Ascending aorta (tissue), 2 donors: ENCODE measurements around the gene KDM5B. TPM values are rescaled to one million over a fixed set of nuclear protein-coding genes. Genes with fewer than 3 reads are reported as not detected.
"Not testable (repeated sequence)": the region's sequence is repeated elsewhere in the genome, so short reads cannot be mapped to it uniquely, and the experiment has no call there.

Experiments used
- DNase-seq, 2 donors: peaks; one replicate each; pipeline ENCODE4 v3.0.0-alpha.2; 2019; ENCODE audit warnings: low spot score in 2 of 2
- H3K27ac ChIP-seq, 2 donors: fragments of 200-600 bp; sonication (generic); one replicate each; pipeline ENCODE4 v1.5.1; 2016 to 2017; ENCODE audit warnings: mild to moderate bottlenecking in 1 of 2
- H3K27me3 ChIP-seq: fragments of 200-600 bp; sonication (generic); one replicate; pipeline ENCODE4 v1.5.1; 2017
- H3K36me3 ChIP-seq, 2 donors: fragments of 200-600 bp; sonication (generic); one replicate each; pipeline ENCODE4 v1.5.1; 2016
- H3K4me1 ChIP-seq, 2 donors: fragments of 200-600 bp; sonication (generic); one replicate each; pipeline ENCODE4 v1.5.1; 2016 to 2017; ENCODE audit warnings: mild to moderate bottlenecking in 1 of 2
- H3K4me3 ChIP-seq, 2 donors: fragments of 200-600 bp; sonication (generic); one replicate each; pipeline ENCODE4 v1.5.1; 2016 to 2017; ENCODE audit warnings: mild to moderate bottlenecking in 1 of 2
- H3K9me3 ChIP-seq, 2 donors: fragments of 200-600 bp; sonication (generic); one replicate each; pipeline ENCODE4 v1.5.1; 2016
- intact Hi-C: fragments of 100-400 bp; cut with DNase I; formaldehyde crosslinking; loops from one replicate; pipeline ENCODE4 v1.15.1; 2023
- total RNA-seq: library from RNA; depleted of rRNA; stranded (reverse); fragments of >200 nt; gene quantifications from one replicate; pipeline ENCODE4 v1.1.0, GENCODE V29; 2016
- TF ChIP-seq, protein P1 (sequence below), 3 experiments: fragments of 200-600 bp in 2 of 3; fragments of 450-650 bp in 1 of 3; sonication (generic) in 2 of 3; IDR thresholded peaks; one replicate each; pipeline ENCODE4 v1.5.1; 2016 to 2019; ENCODE audit warnings: antibody characterized with exemption in 3 of 3, mild to moderate bottlenecking in 1 of 3, moderate library complexity in 1 of 3

Gene KDM5B
- total RNA-seq, 1 donor from 2014 or later, result 61.7 TPM

DNA sequence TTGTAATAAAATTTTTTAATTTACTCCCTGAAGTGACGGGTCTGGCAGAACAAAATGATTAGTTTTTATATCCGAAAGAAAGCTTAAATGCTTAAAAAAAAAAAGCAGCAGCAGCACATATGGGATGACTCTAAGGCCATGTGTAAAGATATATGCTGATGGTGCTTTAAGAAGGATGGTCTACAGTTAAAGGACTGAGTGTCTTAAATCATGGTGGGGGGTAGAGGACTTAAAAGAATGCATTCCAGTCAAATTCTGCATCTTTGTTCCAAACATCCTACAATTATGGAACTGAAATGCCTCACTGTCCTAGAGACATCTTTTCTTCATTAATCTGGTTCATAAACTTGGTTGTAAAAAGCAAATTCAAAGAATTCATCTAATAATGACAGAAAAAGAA, 7.0 kb downstream of the KDM5B start:
- DNase-seq, result no peak
- intact Hi-C loops, result no loop called here
- no peaks in the 10 kb centered on the region for H3K27me3 ChIP-seq
- TF ChIP-seq, protein P1, sequence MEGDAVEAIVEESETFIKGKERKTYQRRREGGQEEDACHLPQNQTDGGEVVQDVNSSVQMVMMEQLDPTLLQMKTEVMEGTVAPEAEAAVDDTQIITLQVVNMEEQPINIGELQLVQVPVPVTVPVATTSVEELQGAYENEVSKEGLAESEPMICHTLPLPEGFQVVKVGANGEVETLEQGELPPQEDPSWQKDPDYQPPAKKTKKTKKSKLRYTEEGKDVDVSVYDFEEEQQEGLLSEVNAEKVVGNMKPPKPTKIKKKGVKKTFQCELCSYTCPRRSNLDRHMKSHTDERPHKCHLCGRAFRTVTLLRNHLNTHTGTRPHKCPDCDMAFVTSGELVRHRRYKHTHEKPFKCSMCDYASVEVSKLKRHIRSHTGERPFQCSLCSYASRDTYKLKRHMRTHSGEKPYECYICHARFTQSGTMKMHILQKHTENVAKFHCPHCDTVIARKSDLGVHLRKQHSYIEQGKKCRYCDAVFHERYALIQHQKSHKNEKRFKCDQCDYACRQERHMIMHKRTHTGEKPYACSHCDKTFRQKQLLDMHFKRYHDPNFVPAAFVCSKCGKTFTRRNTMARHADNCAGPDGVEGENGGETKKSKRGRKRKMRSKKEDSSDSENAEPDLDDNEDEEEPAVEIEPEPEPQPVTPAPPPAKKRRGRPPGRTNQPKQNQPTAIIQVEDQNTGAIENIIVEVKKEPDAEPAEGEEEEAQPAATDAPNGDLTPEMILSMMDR (IDR thresholded peaks at IDR 0.05), result no peak
- no peak overlapping the region for H3K4me3 ChIP-seq
- peaks cover 0 to 6% of the 10 kb centered on the region in 2 donors for H3K4me1 ChIP-seq
- H3K36me3 ChIP-seq, result no peaks in the 10 kb centered on the region
- H3K27ac ChIP-seq, result no peak overlapping the region
- H3K9me3 ChIP-seq, result no peaks in the 10 kb centered on the region

DNA sequence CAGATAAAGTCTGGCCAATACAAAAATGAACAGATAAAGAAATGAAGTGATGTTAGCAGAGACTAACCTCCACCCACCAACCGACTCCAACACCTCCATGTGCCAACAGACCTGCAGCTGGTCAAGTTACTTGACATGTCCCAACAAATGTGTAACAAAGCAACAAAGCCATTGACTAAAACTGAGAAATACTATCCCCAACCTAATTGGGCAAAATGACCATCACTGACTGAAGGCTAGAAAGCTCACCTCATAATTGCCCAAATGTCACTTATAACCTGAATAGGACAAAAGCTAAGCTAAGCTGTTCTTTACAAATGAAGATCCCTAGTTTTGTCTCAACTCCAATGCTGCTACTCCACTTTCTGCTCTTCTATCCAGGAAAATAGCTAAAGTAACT, 7.5 kb downstream of the KDM5B start:
- Histone ChIP-seq H3K9me3 (no peaks in the 10 kb centered on the region), H3K36me3 (no peaks in the 10 kb centered on the region), H3K4me3 (no peak overlapping the region), H3K27me3 (no peaks in the 10 kb centered on the region), H3K27ac (no peak overlapping the region), H3K4me1 (peaks cover 0 to 5% of the 10 kb centered on the region in 2 donors)
- no peak for DNase-seq
- intact Hi-C loops, result no loop called here
- TF ChIP-seq, protein P1 (IDR thresholded peaks at IDR 0.05), result no peak

DNA sequence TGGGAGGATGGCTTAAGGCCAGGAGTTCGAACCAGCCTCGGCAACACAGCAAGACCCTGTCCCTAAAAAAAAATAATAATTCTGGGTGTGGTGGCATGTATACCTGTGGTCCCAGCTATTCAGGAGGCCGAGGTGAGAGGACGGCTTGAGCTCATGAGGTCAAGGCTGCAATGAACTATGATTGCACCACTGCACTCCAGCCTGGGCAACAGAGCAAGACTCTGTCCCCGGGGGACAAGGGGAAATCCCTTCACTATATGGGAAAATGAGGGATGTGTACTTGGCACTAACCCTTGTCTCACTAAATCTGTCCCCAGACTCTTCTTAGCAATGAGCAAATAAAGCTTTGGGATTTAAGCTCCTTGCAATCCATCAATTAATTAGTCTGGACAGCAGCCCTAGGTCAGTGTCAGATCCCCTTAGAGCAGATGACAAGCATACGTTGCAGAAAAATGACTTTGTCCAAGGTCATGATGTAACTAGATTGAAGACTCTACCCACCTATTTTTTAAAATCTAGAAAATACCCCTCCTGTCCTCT, 9.4 kb downstream of the KDM5B start:
- no peak for DNase-seq
- no peak overlapping the region for H3K4me3 ChIP-seq
- H3K36me3 ChIP-seq, result no peaks in the 10 kb centered on the region
- no peaks in the 10 kb centered on the region for H3K9me3 ChIP-seq
- intact Hi-C loops, result no loop called here
- H3K27me3 ChIP-seq, result no peaks in the 10 kb centered on the region
- peaks cover 0 to 3% of the 10 kb centered on the region in 2 donors for H3K4me1 ChIP-seq
- H3K27ac ChIP-seq, result no peak overlapping the region
- TF ChIP-seq, protein P1 (IDR thresholded peaks at IDR 0.05), result no peak

DNA sequence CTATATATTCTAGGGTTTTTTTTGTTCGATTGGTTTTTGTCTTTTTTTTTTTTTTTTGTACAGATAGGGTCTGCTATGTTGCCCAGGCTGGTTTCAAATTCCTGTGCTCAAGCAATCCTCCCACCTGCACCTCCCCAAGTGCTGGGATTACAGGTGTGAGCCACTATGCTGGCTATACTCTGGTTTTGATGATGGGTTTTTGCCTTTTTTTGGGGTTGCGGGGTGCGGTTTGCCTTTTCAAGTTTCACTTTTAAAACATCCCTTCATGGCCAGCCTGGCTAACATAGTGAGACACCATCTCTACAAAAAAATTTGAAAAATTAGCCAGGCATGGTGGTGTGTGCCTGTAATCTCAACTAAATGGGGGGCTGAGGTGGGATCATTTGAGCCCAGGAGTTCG, 10.0 kb downstream of the KDM5B start:
- H3K9me3 ChIP-seq, result no peaks in the 10 kb centered on the region
- TF ChIP-seq, protein P1 (IDR thresholded peaks at IDR 0.05), result no peak
- intact Hi-C loops, result no loop called here
- H3K27me3 ChIP-seq, result no peaks in the 10 kb centered on the region
- no peak for DNase-seq
- H3K4me1 ChIP-seq, result peaks cover 0 to 3% of the 10 kb centered on the region in 2 donors
- H3K36me3 ChIP-seq, result no peaks in the 10 kb centered on the region
- no peak overlapping the region for H3K27ac ChIP-seq
- H3K4me3 ChIP-seq, result no peak overlapping the region

DNA sequence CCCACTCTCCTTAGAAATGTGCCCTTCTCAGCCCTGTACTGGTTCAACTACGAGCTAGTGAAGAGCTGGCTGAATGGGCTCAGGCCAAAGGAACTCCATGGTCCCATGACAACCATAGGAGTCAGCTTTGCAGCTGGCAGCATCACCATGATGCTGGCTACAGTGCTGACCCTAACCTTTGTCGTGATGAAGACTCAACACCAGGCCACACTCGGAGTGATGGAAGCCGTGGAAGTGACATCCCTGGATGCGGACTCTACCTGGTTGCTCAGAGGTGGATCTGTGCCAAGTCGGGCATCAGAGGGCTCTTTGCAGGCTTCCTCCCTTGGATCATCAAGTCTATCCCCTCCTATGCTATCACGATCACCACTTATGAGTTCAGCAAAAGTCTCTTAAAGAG, 11.6 kb downstream of the KDM5B start:
- intact Hi-C loops, result no loop called here
- TF ChIP-seq, protein P1 (IDR thresholded peaks at IDR 0.05), result no peak
- Histone ChIP-seq H3K27ac (no peak overlapping the region), H3K27me3 (no peaks in the 10 kb centered on the region), H3K9me3 (no peaks in the 10 kb centered on the region), H3K4me1 (no peaks in the 10 kb centered on the region), H3K4me3 (no peak overlapping the region), H3K36me3 (no peaks in the 10 kb centered on the region)
- no peak for DNase-seq

DNA sequence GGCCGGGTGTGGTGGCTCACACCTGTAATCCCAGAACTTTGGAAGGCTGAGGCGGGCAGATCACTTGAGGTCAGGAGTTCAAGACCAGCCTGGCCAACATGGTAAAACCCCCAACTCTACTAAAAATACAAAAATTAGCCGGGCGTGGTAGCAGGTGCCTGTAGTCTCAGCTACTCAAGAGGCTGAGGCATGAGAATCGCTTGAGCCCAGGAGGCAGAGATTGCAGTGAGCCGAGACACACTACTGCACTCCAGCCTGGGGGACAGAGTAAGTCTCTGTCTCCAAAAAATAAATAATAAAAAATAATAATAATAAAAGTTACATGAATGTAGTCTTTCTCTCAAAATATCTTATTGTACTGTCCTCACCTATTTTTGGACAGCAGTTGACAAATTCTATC, 13.3 kb downstream of the KDM5B start:
- H3K9me3 ChIP-seq, DNase-seq, H3K27ac ChIP-seq, H3K4me3 ChIP-seq, intact Hi-C loops, H3K36me3 ChIP-seq, H3K27me3 ChIP-seq, H3K4me1 ChIP-seq: not testable (repeated sequence)
